ENCODE data around the gene CEBPG. TPM values are rescaled to one million over a fixed set of nuclear protein-coding genes. Genes with fewer than 3 reads are reported as not detected.

Gene CEBPG
- total and polyA plus RNA-seq, 5 experiments from 2014 or later = 4.5 to 30.0 (median 9.3) TPM

- no peak overlapping the region for H3K4me3 Mint-ChIP-seq
- peaks cover 7 to 11% (median 9%) of the 10 kb centered on the region in 4 donors for H3K4me1 Mint-ChIP-seq
- H3K9me3 Mint-ChIP-seq = no peaks in the 10 kb centered on the region
- ATAC-seq (no peak), DNase-seq (peak in 1 of 10 donors; percentile 46)
- POLR2A ChIA-PET = no interaction called here
- H3K27me3 Mint-ChIP-seq = no peaks in the 10 kb centered on the region
- peak overlapping the region in 1 of 10 donors; percentile 17 for H3K27ac Mint-ChIP-seq
- no peaks in the 10 kb centered on the region for H3K36me3 Mint-ChIP-seq
Measured at GRCh38 chr19:33432015-33432414, 58.5 kb downstream of the CEBPG start.

Other genes starting within 250 kb of the CEBPG start
- gene WDR88, start 241.6 kb upstream of the CEBPG start, total RNA-seq = under 1 TPM in 1 of 2 experiments, not detected in 1; 0.60 TPM
- under 1 TPM; 0.10 to 0.27 (median 0.12) TPM for gene WDR88, start 241.6 kb upstream of the CEBPG start, polyA plus RNA-seq
- gene LRP3, start 179.4 kb upstream of the CEBPG start, total RNA-seq = not detected
- gene LRP3, start 179.4 kb upstream of the CEBPG start, polyA plus RNA-seq = not detected
- not detected for gene SLC7A10, start 147.9 kb upstream of the CEBPG start, total RNA-seq
- gene SLC7A10, start 147.9 kb upstream of the CEBPG start, polyA plus RNA-seq = not detected
- under 1 TPM; 0.66 to 0.99 TPM for gene CEBPA, start 71.2 kb upstream of the CEBPG start, total RNA-seq
- gene CEBPA, start 71.2 kb upstream of the CEBPG start, polyA plus RNA-seq = 1 to 10 TPM in 1 of 3 donors, under 1 TPM in 1, not detected in 1; 0.08 to 1.3 TPM
- 10 to 100 TPM; 31.6 to 33.5 TPM for gene PEPD, start 148.1 kb downstream of the CEBPG start, total RNA-seq
- gene PEPD, start 148.1 kb downstream of the CEBPG start, polyA plus RNA-seq = 100 to 1,000 TPM; 117 to 139 (median 118) TPM
- gene CHST8, start 248.2 kb downstream of the CEBPG start, total RNA-seq = not detected
- not detected for gene CHST8, start 248.2 kb downstream of the CEBPG start, polyA plus RNA-seq

Measured in naive thymus-derived CD8-positive, alpha-beta T cell (primary cell).